ENCODE data around the gene GHRH. TPM values are rescaled to one million over a fixed set of nuclear protein-coding genes. Genes with fewer than 3 reads are reported as not detected.

The GHRH gene
- total RNA-seq, 1 donor from 2014 or later: not detected

- no peaks in the 10 kb centered on the region for H3K9me3 Mint-ChIP-seq
- no peaks in the 10 kb centered on the region for H3K4me1 Mint-ChIP-seq
- peaks cover 8% of the 10 kb centered on the region for H3K27me3 Mint-ChIP-seq (ENCODE audit: low read depth)
- DNase-seq (ENCODE audit: low spot score in 2 of 2, unreplicated experiment in 2 of 2): no peak
- no peak overlapping the region for H3K4me3 Mint-ChIP-seq
- H3K27ac Mint-ChIP-seq: no peak overlapping the region
- no peak for TF ChIP-seq CTCF (IDR thresholded peaks at IDR 0.05; ENCODE audit: unreplicated experiment)
- H3K36me3 Mint-ChIP-seq: no peaks in the 10 kb centered on the region
Observed at GRCh38 chr20:37259865-37260264, 1.7 kb downstream of the GHRH start.

- peaks cover 8% of the 10 kb centered on the region for H3K27me3 Mint-ChIP-seq (ENCODE audit: low read depth)
- no peak for DNase-seq (ENCODE audit: low spot score in 2 of 2, unreplicated experiment in 2 of 2)
- no peak overlapping the region for H3K27ac Mint-ChIP-seq
- no peaks in the 10 kb centered on the region for H3K36me3 Mint-ChIP-seq
- no peak overlapping the region for H3K4me3 Mint-ChIP-seq
- H3K9me3 Mint-ChIP-seq: peaks cover 7% of the 10 kb centered on the region
- no peaks in the 10 kb centered on the region for H3K4me1 Mint-ChIP-seq
- no peak for TF ChIP-seq CTCF (IDR thresholded peaks at IDR 0.05; ENCODE audit: unreplicated experiment)
Observed at GRCh38 chr20:37259031-37259430, 2.6 kb downstream of the GHRH start.

GRCh38 chr20:37257988-37258387 lies 3.6 kb downstream of the GHRH start:
- Mint-ChIP-seq H3K27ac (no peak overlapping the region), H3K9me3 (peaks cover 7% of the 10 kb centered on the region), H3K4me1 (no peaks in the 10 kb centered on the region), H3K27me3 (ENCODE audit: low read depth) (peaks cover 8% of the 10 kb centered on the region), H3K4me3 (no peak overlapping the region), H3K36me3 (no peaks in the 10 kb centered on the region)
- TF ChIP-seq CTCF (IDR thresholded peaks at IDR 0.05; ENCODE audit: unreplicated experiment): no peak
- no peak for DNase-seq (ENCODE audit: low spot score in 2 of 2, unreplicated experiment in 2 of 2)

- H3K4me3 Mint-ChIP-seq: no peak overlapping the region
- H3K36me3 Mint-ChIP-seq: no peaks in the 10 kb centered on the region
- peaks cover 7% of the 10 kb centered on the region for H3K9me3 Mint-ChIP-seq
- H3K27me3 Mint-ChIP-seq (ENCODE audit: low read depth): peaks cover 8% of the 10 kb centered on the region
- DNase-seq (ENCODE audit: low spot score in 2 of 2, unreplicated experiment in 2 of 2): no peak
- no peaks in the 10 kb centered on the region for H3K4me1 Mint-ChIP-seq
- TF ChIP-seq CTCF (IDR thresholded peaks at IDR 0.05; ENCODE audit: unreplicated experiment): no peak
- no peak overlapping the region for H3K27ac Mint-ChIP-seq
Observed at GRCh38 chr20:37257530-37257929, 4.1 kb downstream of the GHRH start.

- Mint-ChIP-seq H3K4me3 (no peak overlapping the region), H3K27ac (no peak overlapping the region), H3K4me1 (no peaks in the 10 kb centered on the region), H3K9me3 (peaks cover 7% of the 10 kb centered on the region), H3K36me3 (no peaks in the 10 kb centered on the region), H3K27me3 (ENCODE audit: low read depth) (peaks cover 6% of the 10 kb centered on the region)
- no peak for TF ChIP-seq CTCF (IDR thresholded peaks at IDR 0.05; ENCODE audit: unreplicated experiment)
- no peak for DNase-seq (ENCODE audit: low spot score in 2 of 2, unreplicated experiment in 2 of 2)
Observed at GRCh38 chr20:37256286-37256685, 5.3 kb downstream of the GHRH start.

All from mesothelial cell of epicardium (in vitro differentiated cells).